Inflammatory macrophage treated with lipopolysaccharide for 1 hour (primary cell): ENCODE results near the gene FAM47E.
A peak's percentile ranks its signal among the peaks of the same experiment; 100 is the strongest.

Experiments used
- DNase-seq, 2 donors: peaks; one replicate each; pipeline ENCODE4 v3.0.0-alpha.2; 2020 to 2022

The FAM47E gene

GRCh38 chr4:76305033-76305687, 53.6 kb downstream of the FAM47E start:
- DNase-seq, result no peak

- peak; percentile 50 to 54 for DNase-seq
Measured at GRCh38 chr4:76305971-76306881, 54.7 kb downstream of the FAM47E start, which contains the start of gene STBD1. Gene STBD1, plus strand, starts transcription at chr4:76306733. Its CDS starts 37 bp downstream, at chr4:76306770.

DNA sequence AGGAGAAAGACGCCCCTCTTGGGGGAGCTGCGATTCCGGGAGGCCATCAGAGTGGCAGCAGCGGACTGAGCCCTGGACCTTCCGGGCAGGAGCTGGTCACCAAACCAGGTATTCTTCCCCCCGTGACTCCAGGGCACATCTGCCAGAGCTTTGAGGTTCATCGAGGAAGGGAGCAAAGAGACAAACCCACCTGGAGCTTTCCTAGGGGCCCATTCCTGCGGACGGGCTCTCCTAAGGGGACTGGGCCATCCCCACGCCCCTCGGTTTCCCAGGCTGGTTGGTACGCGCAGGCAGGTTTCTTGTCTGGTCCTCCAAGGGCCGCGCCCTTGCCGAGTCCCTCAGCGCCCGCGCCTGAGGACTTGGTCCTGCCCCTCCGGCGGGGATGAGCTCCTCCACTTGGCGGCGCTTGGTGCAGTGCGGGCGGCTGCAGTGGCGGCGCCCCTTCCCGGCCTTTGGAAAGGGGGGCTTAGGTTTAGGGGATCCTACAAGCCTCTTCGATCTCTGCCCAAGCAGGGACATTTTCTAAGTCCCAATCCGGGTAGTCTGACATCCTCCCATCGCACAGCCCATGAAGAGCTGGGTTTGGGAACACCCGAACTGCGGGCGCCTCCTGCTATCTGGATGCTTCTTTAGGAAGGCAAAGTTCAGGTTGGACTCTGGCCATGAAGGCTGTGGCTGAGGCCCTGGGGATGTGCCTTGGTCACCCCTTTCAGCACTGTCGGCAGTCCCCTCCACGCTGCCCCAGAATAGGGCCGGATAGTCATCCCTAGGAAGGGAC, 55.5 kb downstream of the FAM47E start:
- DNase-seq, result peak in 1 of 2 donors; percentile 35

- DNase-seq, result no peak
Measured at GRCh38 chr4:76307660-76308014, 56.1 kb downstream of the FAM47E start.

DNA sequence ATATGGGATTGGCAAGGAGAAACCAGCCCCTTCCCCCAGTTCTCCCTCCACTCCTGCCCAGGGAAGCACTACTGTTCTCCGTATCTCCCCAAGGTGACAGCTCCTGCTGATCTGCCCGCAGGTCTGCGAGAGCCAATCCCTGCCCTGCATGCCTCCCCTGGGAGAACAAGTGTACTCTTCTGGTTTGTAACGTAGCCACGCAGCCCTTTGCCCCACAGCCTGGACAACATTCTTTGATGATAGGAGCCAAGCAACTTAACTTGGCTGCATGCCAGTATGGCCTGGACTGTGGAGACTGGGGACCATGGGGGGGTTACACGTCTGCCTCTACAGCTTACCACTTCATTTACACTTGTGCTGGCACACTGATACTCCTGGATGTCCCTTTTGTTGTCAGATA, 57.0 kb downstream of the FAM47E start:
- DNase-seq, result no peak

GRCh38 chr4:76309939-76310550, 58.5 kb downstream of the FAM47E start:
- no peak for DNase-seq

GRCh38 chr4:76310683-76311082, 59.2 kb downstream of the FAM47E start:
- DNase-seq, result no peak

DNA sequence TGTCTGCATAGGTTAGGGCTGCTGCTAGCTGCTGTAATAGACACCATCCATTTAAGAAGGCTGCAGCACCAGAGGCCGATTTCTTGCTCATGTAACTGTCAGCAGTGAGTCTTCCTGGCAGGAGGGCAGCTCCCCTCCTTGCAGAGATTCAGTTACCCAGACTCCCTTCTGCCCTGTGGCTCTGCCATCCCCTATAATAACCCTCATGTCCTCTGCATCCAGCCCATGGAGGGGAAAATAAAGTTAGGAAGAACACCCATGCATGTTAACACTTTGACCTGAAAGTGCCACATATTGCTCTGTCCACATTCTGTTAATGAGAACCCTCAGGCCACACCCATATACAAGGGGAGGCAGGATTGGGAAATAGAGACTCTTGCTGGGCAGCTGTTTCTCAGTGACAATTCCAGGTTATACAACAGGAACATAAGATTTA, 60.4 kb downstream of the FAM47E start:
- no peak for DNase-seq

DNA sequence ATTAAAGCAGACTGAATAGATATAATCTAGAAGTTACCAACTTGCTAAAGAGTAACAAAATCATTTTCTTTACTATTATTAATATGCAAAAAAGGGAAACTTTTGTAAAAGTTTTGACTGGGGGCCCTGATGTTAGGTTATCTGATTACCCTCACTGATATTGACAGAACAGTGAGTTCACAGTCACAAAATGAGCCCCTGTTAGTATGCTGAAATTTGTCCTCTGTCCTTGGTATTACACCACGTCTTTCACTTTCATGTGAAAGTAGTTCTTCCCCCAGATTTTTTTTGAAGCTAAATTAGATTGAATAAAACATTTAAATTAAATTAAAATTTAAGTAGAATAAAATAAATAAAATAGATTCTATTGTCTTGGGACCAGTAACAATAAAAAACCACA, 60.9 kb downstream of the FAM47E start:
- DNase-seq, result no peak

GRCh38 chr4:76313547-76313946, 62.0 kb downstream of the FAM47E start:
- no peak for DNase-seq

DNA sequence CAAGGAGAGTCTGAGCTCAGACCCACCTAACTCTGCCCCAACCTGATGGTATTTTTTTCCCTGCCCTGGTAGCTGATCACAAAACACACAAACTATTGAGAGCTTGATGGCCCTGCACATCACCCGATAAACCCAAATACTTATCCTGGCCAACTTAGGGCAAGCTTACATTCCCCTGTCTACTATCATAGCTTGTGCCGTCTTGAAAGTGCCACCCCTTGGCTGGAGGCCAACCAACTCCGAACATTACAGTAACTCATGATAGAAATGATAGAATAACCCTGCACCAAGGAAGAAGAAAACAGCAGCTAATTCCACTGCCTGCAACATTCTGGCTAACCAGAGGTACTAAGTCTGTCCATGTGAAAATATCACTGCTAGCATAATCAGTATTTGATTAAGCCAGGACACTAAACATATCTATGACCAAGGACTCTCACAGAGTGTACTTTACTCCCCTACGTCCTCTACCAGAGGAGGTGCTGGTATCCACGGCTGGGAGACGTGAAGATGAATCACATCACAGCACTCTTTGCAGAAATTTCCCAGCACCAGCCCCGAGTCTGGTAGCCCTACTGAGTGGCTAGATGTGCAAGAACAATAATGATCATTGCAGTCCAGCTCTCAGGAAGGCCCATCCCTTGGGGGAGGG, 63.9 kb downstream of the FAM47E start:
- DNase-seq, result no peak

DNA sequence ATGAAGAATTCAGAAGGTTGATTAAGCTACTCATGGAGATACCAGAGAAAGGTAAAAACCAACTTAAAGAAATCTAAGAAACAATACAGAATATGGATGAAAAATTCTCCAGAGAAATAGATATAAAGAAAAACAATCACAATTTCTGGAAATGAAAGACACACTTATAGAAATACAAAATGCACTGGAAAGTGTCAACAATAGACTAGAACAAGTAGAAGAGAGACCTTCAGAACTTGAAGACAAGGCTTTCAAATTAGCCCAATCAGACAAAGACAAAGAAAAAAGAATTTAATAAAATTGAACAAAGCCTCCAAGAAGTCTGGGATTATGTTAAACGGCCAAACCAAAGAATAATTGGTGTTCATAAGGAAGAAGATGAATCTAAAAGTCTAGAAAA, 64.6 kb downstream of the FAM47E start:
- no peak for DNase-seq

DNA sequence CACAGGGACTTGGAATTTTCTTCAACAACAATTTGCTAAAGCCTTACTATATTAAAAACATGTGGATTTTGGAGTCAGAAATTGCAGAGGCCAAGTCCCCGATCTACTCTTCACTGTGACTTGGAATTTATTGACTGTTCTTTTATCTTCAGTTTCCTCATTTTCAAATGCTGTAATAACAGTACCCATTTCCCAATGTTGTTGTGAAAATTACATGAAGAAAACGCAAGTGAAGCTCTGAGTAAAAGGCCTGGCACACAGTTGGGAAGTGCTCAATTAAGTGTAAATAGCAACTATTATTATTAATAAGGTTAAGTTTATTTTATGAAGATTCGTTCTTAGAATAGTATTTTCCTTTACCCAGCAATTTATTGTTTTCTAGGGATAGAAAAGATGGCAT, 70.7 kb downstream of the FAM47E start:
- DNase-seq, result peak; percentile 44 to 61

DNA sequence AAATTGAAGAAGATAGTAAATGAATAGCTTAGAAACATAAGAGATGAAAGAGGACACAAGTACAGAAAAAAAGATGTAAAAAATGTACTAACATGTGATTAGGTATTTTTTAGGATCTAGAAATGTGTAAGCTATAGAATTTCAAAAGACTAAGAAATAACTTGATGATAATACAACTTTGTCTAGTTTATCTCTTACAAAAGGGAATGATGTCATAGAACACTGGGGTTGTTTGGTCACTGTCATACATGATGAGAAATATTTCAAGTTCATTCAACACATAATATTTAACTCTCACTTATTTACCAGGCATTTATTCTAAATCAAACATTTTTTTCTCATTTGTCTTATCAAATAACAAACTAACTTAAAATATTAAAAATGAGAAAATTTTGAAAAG, 73.6 kb downstream of the FAM47E start:
- no peak for DNase-seq

- DNase-seq, result no peak
Measured at GRCh38 chr4:76326515-76326914, 75.0 kb downstream of the FAM47E start.
